Uterus (tissue), 2 donors: Measurements from ENCODE around the gene ZNF391.

ENCODE experiments used
- POLR2A ChIP-seq, 2 donors: fragments of 450-650 bp; IDR thresholded peaks; one replicate each; pipeline ENCODE4 v1.6.1; 2016; ENCODE audit warnings: antibody characterized with exemption in 2 of 2, mild to moderate bottlenecking in 1 of 2, moderate library complexity in 1 of 2
- TF ChIP-seq, protein P1 (sequence below), 4 experiments: fragments of 200-600 bp in 2 of 4; fragments of 450-650 bp in 2 of 4; sonication (generic) in 2 of 4; IDR thresholded peaks; one replicate each; pipeline ENCODE4 v1.5.1; 2016 to 2019; ENCODE audit warnings: antibody characterized with exemption in 4 of 4, mild to moderate bottlenecking in 2 of 4, moderate library complexity in 1 of 4

DNA sequence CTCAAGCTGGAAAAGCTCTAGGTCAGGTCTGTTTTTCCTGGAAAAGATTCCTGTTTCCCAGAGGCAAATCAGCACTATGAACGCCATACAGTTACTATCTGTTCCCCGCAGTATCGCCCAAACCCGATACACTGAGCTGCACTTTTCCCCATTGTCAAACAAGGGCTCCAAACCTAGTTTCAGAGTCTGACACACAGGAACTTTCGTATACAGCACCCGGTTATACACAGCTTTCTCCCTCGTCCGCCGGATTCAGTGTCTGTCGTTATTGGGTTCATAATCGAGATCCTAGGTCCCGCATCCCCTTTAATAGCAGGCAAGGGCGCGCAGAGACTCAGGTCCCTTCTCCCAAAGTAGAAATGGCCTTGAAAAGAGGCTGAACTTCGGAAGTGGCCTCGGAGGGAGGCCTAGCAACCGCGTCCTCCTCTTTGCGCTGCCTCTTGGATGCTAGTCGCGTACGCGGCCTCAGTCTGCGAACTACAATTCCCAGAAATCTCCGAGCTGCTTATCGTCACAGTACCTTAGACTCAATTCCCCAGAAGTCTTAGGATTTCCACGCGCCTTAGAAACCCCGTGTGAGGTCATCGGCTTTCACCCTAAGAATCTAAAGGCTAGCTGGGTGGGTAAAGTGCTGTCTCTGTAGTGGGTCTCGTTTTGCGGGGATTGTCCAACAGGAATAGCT is 34.2 kb downstream of the ZNF391 start:
- no peak for TF ChIP-seq POLR2A (IDR thresholded peaks at IDR 0.05)
- TF ChIP-seq, protein P1, sequence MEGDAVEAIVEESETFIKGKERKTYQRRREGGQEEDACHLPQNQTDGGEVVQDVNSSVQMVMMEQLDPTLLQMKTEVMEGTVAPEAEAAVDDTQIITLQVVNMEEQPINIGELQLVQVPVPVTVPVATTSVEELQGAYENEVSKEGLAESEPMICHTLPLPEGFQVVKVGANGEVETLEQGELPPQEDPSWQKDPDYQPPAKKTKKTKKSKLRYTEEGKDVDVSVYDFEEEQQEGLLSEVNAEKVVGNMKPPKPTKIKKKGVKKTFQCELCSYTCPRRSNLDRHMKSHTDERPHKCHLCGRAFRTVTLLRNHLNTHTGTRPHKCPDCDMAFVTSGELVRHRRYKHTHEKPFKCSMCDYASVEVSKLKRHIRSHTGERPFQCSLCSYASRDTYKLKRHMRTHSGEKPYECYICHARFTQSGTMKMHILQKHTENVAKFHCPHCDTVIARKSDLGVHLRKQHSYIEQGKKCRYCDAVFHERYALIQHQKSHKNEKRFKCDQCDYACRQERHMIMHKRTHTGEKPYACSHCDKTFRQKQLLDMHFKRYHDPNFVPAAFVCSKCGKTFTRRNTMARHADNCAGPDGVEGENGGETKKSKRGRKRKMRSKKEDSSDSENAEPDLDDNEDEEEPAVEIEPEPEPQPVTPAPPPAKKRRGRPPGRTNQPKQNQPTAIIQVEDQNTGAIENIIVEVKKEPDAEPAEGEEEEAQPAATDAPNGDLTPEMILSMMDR (IDR thresholded peaks at IDR 0.05): no peak
